HepG2 (cell line): ENCODE results near the gene TMEM255B. TPM values are rescaled to one million over a fixed set of nuclear protein-coding genes. Genes with fewer than 3 reads are reported as not detected.

ENCODE experiments used
- ATAC-seq: fragments of 200-7000 bp; cut with Tn5 transposase; 3 replicates; pipeline ENCODE4 v1.9.1; 2020; ENCODE audit warnings: mild to moderate bottlenecking, moderate library complexity
- BruUV-seq: library from RNA; stranded (reverse); fragments of 400-500 nt; replicated peaks from 2 replicates; lab custom pipeline; 2021; lab: Mats Ljungman, UMichigan
- CTCF ChIA-PET: fragments of 300-600 bp; formaldehyde crosslinking; extraction: SDS; loops from one replicate; lab custom pipeline; 2021; ENCODE audit warnings: low total read pairs, inconsistent platforms, low intra/inter-chr PET ratio; lab: Yijun Ruan, JAX
- POLR2A ChIA-PET: fragments of 350-600 bp; sonication (Branson Sonifier 250); formaldehyde crosslinking; loops from one replicate; lab custom pipeline; 2020; ENCODE audit warnings: antibody characterized with exemption, inconsistent platforms; lab: Yijun Ruan, JAX
- DNase-seq: peaks from one replicate; pipeline ENCODE4 v3.0.0-alpha.2; 2015; ENCODE audit warnings: low spot score
- FAIRE-seq: peaks from 3 replicates; lab custom pipeline; 2011; peaks lifted over from hg19 to GRCh38; lab: Jason Lieb, UNC
- H2AFZ ChIP-seq: one replicate; pipeline ENCODE4 v1.6.1; 2011; ENCODE audit warnings: low read length, inconsistent platforms
- H3K27ac ChIP-seq: fragments of 300-600 bp; 3 replicates; pipeline ENCODE4 v1.8.0; 2011; ENCODE audit warnings: mixed run types, mild to moderate bottlenecking, mixed read lengths, low read length, inconsistent platforms; ENCODE audit not compliant: insufficient read depth; ENCODE audit errors: extremely low read length
- H3K27me3 ChIP-seq, 2 experiments: fragments of 200-600 bp in 1 of 2; 2 replicates in 1 of 2; 3 replicates in 1 of 2; pipeline versions ENCODE4 v1.6.0 to v1.8.0; 2011; ENCODE audit warnings: low read length in 2 of 2, mild to moderate bottlenecking in 2 of 2, moderate library complexity in 2 of 2, inconsistent platforms in 1 of 2; ENCODE audit not compliant: insufficient read depth in 2 of 2, control insufficient read depth in 1 of 2
- H3K36me3 ChIP-seq, 2 experiments: fragments of 200-600 bp in 1 of 2; replicated peaks in 1 of 2; 2 replicates in 1 of 2; 3 replicates in 1 of 2; pipeline versions ENCODE4 v1.5.1 to v1.8.0; 2011; ENCODE audit warnings: low read length in 2 of 2, inconsistent platforms in 1 of 2; ENCODE audit not compliant: insufficient read depth in 2 of 2, control insufficient read depth in 1 of 2
- H3K4me1 ChIP-seq: 2 replicates; pipeline ENCODE4 v1.5.1; 2012; ENCODE audit warnings: low read length, inconsistent platforms; ENCODE audit not compliant: insufficient read depth
- H3K4me2 ChIP-seq: 2 replicates; pipeline ENCODE4 v1.6.0; 2011; ENCODE audit warnings: low read depth, low read length, inconsistent platforms
- H3K4me3 ChIP-seq, 3 experiments: fragments of 200-600 bp in 1 of 3; sonication (generic), shearing (Covaris generic) in 1 of 3; replicated peaks in 1 of 3; 2 replicates each; pipeline ENCODE4 v1.5.1; 2011 to 2016; ENCODE audit warnings: low read length in 3 of 3, inconsistent platforms in 2 of 3, low read depth in 2 of 3, mild to moderate bottlenecking in 2 of 3, control low read depth in 1 of 3, mixed read lengths in 1 of 3; ENCODE audit not compliant: insufficient read depth in 1 of 3
- H3K79me2 ChIP-seq: one replicate; pipeline ENCODE4 v1.6.1; 2011; ENCODE audit warnings: low read length, inconsistent platforms; ENCODE audit not compliant: insufficient read depth
- H3K9ac ChIP-seq: 2 replicates; pipeline ENCODE4 v1.6.0; 2011; ENCODE audit warnings: mild to moderate bottlenecking, low read depth, low read length, inconsistent platforms; ENCODE audit not compliant: insufficient read depth
- H3K9me3 ChIP-seq: 2 replicates; pipeline ENCODE4 v1.5.1; 2012; ENCODE audit warnings: mild to moderate bottlenecking, low read length
- H4K20me1 ChIP-seq: 2 replicates; pipeline ENCODE4 v1.6.0; 2011; ENCODE audit warnings: inconsistent platforms, mild to moderate bottlenecking, low read length, moderate library complexity; ENCODE audit not compliant: insufficient read depth
- EZH2 ChIP-seq: conservative IDR thresholded peaks from 2 replicates; pipeline ENCODE4 v1.6.1; 2012; ENCODE audit warnings: mild to moderate bottlenecking, low read depth, low read length, moderate library complexity
- GFI1 ChIP-seq: sonication (generic); formaldehyde crosslinking; IDR thresholded peaks from 2 replicates; pipeline ENCODE4 v1.5.0; 2020; ENCODE audit warnings: missing genetic modification reagents, mild to moderate bottlenecking, borderline replicate concordance
- IKZF1 ChIP-seq: fragments of 450-650 bp; IDR thresholded peaks from 2 replicates; pipeline ENCODE4 v1.7.1; 2016
- JDP2 ChIP-seq: sonication (generic); formaldehyde crosslinking; IDR thresholded peaks from 2 replicates; pipeline ENCODE4 v1.8.1; 2022; ENCODE audit warnings: missing genetic modification reagents, borderline replicate concordance
- KLF9 ChIP-seq: IDR thresholded peaks from 2 replicates; pipeline ENCODE4 v1.6.1; 2016; ENCODE audit warnings: low read depth
- REPIN1 ChIP-seq: sonication (generic); formaldehyde crosslinking; IDR thresholded peaks from 2 replicates; pipeline ENCODE4 v1.8.0; 2022; ENCODE audit warnings: missing genetic modification reagents, low read depth, mild to moderate bottlenecking, borderline replicate concordance
- STAG1 ChIP-seq: sonication (generic); formaldehyde crosslinking; IDR thresholded peaks from 2 replicates; pipeline ENCODE4 v1.4.0; 2020; ENCODE audit warnings: missing genetic modification reagents
- ZBTB21 ChIP-seq: sonication (generic); formaldehyde crosslinking; IDR thresholded peaks from 2 replicates; pipeline ENCODE4 v1.4.0; 2020; ENCODE audit warnings: missing genetic modification reagents
- ZFP62 ChIP-seq: sonication (generic); formaldehyde crosslinking; IDR thresholded peaks from 2 replicates; pipeline ENCODE4 v1.4.0; 2020; ENCODE audit warnings: missing genetic modification reagents
- WGBS: methylation state at CpG from one replicate; pipeline ENCODE4 v1.1.6; 2017; ENCODE audit warnings: low lambda C conversion rate; 5-methylcytosine and 5-hydroxymethylcytosine counted together
- in situ Hi-C: cut with HindIII; loops from 2 replicates; pipeline ENCODE4 v1.10.0; 2017; ENCODE audit warnings: low pct_unique_long_range_greater_than_20kb; ENCODE audit not compliant: extremely low pct_ligation_motif_present
- intact Hi-C: fragments of 100-400 bp; cut with micrococcal nuclease; formaldehyde crosslinking; loops from one replicate; pipeline ENCODE4 v1.10.0; 2022; ENCODE audit not compliant: unreplicated experiment
- polyA plus RNA-seq, 8 experiments: library from polyadenylated mRNA; depleted of rRNA in 3 of 8; stranded (reverse) in 7 of 8; unstranded in 1 of 8; fragments of >200 nt; fragmentation: Illumina TruSeq in 4 of 8; extraction: Trizol in 4 of 8; gene quantifications; 2 replicates each; pipeline versions ENCODE4 v1.2.1 to v1.2.3, GENCODE V29; 2011 to 2016; ENCODE audit warnings: low read depth in 4 of 8, missing spikeins in 1 of 8, mixed read lengths in 1 of 8; ENCODE audit not compliant: insufficient read depth in 1 of 8
- total RNA-seq, 5 experiments: library from RNA; depleted of rRNA; stranded (reverse); fragments of >200 nt; fragmentation: Illumina TruSeq; extraction: Trizol; gene quantifications; 2 replicates each; pipeline ENCODE4 v1.2.3, GENCODE V29; 2016; ENCODE audit warnings: low read depth in 1 of 5
- TF ChIP-seq, protein P1 (sequence below): sonication (generic); formaldehyde crosslinking; IDR thresholded peaks from 2 replicates; pipeline ENCODE4 v1.4.0; 2020; ENCODE audit warnings: missing genetic modification reagents
- TF ChIP-seq, protein P2 (sequence below): sonication (generic); formaldehyde crosslinking; conservative IDR thresholded peaks from 2 replicates; pipeline ENCODE4 v1.5.0; 2020; ENCODE audit warnings: missing genetic modification reagents
- TF ChIP-seq, protein P3 (sequence below): sonication (generic); formaldehyde crosslinking; IDR thresholded peaks from 2 replicates; pipeline ENCODE4 v1.8.1; 2023; ENCODE audit warnings: mild to moderate bottlenecking, moderate library complexity, missing genetic modification reagents
- TF ChIP-seq, protein P4 (sequence below): sonication (generic); formaldehyde crosslinking; IDR thresholded peaks from 2 replicates; pipeline ENCODE4 v1.8.0; 2022; ENCODE audit warnings: mild to moderate bottlenecking, missing genetic modification reagents, borderline replicate concordance

The TMEM255B gene
- total and polyA plus RNA-seq, 2 of the 13 experiments (the other 11 are each of a cell fraction or from before 2014, with no cell fraction given), result not detected

DNA sequence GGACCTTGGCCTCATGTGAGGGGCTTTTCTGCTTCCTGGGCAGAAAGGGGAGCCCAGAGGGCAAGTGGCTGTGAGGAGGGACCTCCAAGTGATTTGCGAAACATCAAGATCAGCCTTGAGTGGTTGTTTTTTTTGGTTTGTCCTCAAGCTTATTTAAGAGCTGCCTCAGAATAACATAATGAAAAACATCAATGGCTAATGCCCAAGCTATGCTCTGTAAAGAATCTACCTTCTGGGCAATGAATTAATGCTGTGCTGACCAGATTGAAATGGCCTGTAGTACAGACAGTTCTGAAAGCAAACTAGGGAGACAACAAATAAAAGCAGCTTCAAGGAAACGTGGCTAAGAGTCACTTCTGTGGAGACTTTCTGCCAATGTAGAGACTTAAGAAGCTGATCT, 8.3 kb downstream of the TMEM255B start:
- no peak overlapping the region for H2AFZ ChIP-seq
- H3K9ac ChIP-seq, result no peak overlapping the region
- H3K4me3 ChIP-seq, result no peak overlapping the region
- peaks cover 5 to 76% of the 10 kb centered on the region in 2 experiments; a peak in 4 of 5 replicates for H3K27me3 ChIP-seq
- DNase-seq, result no peak
- ChIA-PET POLR2A (no interaction called here), CTCF (no interaction called here)
- H3K79me2 ChIP-seq, result no peaks in the 10 kb centered on the region
- WGBS, result 48% methylated on average over 2 of the region's 2 CpGs
- BruUV-seq, result no TSS peak
- TF ChIP-seq, protein P1, sequence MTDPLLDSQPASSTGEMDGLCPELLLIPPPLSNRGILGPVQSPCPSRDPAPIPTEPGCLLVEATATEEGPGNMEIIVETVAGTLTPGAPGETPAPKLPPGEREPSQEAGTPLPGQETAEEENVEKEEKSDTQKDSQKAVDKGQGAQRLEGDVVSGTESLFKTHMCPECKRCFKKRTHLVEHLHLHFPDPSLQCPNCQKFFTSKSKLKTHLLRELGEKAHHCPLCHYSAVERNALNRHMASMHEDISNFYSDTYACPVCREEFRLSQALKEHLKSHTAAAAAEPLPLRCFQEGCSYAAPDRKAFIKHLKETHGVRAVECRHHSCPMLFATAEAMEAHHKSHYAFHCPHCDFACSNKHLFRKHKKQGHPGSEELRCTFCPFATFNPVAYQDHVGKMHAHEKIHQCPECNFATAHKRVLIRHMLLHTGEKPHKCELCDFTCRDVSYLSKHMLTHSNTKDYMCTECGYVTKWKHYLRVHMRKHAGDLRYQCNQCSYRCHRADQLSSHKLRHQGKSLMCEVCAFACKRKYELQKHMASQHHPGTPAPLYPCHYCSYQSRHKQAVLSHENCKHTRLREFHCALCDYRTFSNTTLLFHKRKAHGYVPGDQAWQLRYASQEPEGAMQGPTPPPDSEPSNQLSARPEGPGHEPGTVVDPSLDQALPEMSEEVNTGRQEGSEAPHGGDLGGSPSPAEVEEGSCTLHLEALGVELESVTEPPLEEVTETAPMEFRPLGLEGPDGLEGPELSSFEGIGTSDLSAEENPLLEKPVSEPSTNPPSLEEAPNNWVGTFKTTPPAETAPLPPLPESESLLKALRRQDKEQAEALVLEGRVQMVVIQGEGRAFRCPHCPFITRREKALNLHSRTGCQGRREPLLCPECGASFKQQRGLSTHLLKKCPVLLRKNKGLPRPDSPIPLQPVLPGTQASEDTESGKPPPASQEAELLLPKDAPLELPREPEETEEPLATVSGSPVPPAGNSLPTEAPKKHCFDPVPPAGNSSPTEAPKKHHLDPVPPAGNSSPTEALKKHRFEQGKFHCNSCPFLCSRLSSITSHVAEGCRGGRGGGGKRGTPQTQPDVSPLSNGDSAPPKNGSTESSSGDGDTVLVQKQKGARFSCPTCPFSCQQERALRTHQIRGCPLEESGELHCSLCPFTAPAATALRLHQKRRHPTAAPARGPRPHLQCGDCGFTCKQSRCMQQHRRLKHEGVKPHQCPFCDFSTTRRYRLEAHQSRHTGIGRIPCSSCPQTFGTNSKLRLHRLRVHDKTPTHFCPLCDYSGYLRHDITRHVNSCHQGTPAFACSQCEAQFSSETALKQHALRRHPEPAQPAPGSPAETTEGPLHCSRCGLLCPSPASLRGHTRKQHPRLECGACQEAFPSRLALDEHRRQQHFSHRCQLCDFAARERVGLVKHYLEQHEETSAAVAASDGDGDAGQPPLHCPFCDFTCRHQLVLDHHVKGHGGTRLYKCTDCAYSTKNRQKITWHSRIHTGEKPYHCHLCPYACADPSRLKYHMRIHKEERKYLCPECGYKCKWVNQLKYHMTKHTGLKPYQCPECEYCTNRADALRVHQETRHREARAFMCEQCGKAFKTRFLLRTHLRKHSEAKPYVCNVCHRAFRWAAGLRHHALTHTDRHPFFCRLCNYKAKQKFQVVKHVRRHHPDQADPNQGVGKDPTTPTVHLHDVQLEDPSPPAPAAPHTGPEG, result no peak
- no peak for TF ChIP-seq STAG1 (CRISPR knock-in tag)
- TF ChIP-seq GFI1, result no peak
- no peak for TF ChIP-seq ZBTB21 (CRISPR knock-in tag)
- TF ChIP-seq, protein P2, sequence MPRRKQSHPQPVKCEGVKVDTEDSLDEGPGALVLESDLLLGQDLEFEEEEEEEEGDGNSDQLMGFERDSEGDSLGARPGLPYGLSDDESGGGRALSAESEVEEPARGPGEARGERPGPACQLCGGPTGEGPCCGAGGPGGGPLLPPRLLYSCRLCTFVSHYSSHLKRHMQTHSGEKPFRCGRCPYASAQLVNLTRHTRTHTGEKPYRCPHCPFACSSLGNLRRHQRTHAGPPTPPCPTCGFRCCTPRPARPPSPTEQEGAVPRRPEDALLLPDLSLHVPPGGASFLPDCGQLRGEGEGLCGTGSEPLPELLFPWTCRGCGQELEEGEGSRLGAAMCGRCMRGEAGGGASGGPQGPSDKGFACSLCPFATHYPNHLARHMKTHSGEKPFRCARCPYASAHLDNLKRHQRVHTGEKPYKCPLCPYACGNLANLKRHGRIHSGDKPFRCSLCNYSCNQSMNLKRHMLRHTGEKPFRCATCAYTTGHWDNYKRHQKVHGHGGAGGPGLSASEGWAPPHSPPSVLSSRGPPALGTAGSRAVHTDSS (CRISPR knock-in tag), result no peak
- TF ChIP-seq KLF9 (CRISPR knock-in tag), result no peak
- TF ChIP-seq, protein P3, sequence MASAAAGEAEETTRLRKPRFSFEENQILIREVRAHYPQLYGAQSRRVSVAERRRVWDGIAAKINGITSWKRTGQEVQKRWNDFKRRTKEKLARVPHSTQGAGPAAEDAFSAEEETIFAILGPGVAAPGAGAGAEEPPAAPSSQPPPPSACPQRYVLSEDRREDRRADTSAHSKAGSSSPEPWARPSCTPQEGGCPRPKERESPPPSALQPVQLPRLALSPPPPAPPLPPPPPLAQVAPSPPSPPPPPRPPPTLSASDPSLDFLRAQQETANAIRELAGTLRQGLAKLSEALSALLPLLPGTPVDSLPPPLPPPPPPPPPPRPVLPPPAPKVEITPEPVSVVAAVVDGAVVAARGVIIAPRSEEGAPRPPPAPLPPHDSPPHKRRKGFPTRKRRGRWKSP (CRISPR knock-in tag), result no peak
- TF ChIP-seq REPIN1 (CRISPR knock-in tag), result no peak
- TF ChIP-seq, protein P4, sequence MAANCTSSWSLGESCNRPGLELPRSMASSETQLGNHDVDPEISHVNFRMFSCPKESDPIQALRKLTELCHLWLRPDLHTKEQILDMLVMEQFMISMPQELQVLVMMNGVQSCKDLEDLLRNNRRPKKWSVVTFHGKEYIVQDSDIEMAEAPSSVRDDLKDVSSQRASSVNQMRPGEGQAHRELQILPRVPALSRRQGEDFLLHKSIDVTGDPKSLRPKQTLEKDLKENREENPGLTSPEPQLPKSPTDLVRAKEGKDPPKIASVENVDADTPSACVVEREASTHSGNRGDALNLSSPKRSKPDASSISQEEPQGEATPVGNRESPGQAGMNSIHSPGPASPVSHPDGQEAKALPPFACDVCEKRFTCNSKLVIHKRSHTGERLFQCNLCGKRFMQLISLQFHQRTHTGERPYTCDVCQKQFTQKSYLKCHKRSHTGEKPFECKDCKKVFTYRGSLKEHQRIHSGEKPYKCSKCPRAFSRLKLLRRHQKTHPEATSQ (CRISPR knock-in tag), result no peak
- TF ChIP-seq EZH2, result no peak
- TF ChIP-seq ZFP62 (CRISPR knock-in tag), result no peak
- no peak for TF ChIP-seq IKZF1
- no peak for TF ChIP-seq JDP2 (CRISPR knock-in tag)
- H3K4me2 ChIP-seq, result no peak overlapping the region
- H4K20me1 ChIP-seq, result no peaks in the 10 kb centered on the region
- no peak for ATAC-seq
- peaks cover 14% of the 10 kb centered on the region; the same call in 1 of the 2 replicates for H3K4me1 ChIP-seq
- no peaks in the 10 kb centered on the region for H3K36me3 ChIP-seq
- in situ Hi-C loops, result no loop called here
- no peak overlapping the region for H3K27ac ChIP-seq
- intact Hi-C loops, result no loop called here
- no peaks in the 10 kb centered on the region for H3K9me3 ChIP-seq
- FAIRE-seq, result no peak
